ENCODE results near the gene RPN2.

Gene RPN2

GRCh38 chr20:37266940-37267666 is 88.0 kb downstream of the RPN2 start:
- DNase-seq (ENCODE audit: low read depth, low spot score) = no peak

DNA sequence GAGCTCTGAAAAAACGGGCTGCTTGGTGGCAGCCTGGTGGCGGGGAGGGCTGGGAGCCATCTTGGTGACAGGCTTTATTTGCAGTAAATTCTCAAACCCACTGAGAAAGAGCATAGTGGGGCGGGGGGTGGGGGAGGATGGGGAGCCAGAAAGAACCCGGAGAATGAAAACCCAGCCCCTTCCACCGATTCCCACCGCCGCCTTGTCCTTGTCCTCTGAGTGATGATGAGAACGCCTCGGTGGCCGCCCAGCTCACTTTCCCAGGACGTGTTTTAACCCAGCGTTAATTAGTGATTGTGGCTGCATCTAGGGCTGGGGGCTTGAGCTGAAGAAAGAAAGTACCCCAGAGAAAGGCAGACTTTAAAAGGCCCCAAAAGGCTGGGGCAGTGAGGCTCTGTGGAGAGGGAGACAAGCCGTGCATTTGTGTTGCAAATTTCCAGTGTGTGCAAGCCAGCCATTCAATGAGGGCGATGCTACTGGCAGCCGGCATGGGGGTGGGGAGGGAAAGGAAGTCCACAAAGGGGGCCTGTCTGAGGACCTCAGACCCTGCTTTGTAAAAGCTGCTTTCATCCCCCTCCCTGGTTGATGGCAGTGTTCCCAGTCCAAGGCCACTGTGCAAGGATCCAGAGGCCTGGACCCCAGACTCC is 88.7 kb downstream of the RPN2 start:
- DNase-seq (ENCODE audit: low read depth, low spot score) = no peak

DNA sequence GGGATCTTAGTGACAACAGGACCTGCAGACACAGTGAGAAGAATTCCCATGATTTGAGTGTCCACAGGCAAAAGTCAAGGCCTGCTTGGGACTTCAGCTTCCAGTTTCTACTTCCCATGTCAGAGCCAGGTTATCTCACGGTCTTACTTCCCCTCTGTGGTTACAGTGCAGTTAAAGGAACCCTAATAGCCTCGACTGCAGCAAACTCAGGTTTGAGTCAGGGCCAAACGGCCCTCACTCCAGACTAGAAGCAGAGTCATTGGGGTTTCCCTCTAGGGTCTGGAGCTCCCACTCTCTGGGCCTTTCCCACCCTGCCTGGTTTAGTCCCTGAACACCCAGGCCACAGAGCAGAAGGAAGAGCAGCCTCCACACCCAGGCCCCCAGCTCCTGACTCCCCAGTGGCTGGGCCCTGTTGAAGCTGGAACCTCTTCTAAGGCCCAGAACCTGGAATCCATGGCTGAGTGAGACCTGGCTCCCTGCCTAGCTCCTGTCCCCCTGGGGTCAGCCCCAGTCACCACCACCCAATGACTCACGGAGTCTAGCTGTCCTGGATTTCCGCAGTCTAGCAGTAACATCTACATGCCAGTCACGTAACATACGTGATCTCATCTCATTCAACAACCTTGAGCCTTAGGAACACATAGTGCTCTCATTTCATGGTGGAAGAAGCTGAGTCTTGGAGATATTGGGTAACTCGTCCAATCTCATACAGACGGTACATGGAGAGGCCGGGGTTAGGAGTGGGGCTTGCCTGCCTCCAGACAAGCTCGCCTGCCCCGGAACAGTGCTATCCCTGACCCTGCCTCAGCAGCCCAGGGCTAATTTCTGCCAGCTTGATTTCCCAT is 91.7 kb downstream of the RPN2 start:
- no peak for DNase-seq (ENCODE audit: low read depth, low spot score)

- DNase-seq (ENCODE audit: low read depth, low spot score) = no peak
These were observed 92.3 kb downstream of the RPN2 start for GRCh38 chr20:37271421-37271768.

DNA sequence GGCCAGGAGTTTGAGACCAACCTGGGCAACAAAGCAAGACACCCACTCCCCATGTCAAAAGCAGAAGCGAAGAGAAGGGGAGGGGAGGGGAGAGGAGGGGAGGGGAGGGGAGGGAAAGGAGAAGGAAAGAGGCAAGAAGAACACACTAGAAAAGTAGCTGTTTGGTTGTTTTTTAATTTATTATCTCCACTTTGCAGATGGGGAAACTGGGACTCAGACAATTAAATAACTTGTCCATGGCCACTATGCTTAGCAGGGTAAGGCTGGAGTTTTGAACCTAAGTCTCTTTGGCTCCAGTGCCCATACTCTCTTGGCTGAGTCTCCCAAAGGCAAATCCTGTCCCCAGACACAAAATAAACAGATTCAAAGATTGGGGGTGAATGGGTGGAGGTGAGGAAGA is 94.9 kb downstream of the RPN2 start:
- DNase-seq (ENCODE audit: low read depth, low spot score) = no peak

DNA sequence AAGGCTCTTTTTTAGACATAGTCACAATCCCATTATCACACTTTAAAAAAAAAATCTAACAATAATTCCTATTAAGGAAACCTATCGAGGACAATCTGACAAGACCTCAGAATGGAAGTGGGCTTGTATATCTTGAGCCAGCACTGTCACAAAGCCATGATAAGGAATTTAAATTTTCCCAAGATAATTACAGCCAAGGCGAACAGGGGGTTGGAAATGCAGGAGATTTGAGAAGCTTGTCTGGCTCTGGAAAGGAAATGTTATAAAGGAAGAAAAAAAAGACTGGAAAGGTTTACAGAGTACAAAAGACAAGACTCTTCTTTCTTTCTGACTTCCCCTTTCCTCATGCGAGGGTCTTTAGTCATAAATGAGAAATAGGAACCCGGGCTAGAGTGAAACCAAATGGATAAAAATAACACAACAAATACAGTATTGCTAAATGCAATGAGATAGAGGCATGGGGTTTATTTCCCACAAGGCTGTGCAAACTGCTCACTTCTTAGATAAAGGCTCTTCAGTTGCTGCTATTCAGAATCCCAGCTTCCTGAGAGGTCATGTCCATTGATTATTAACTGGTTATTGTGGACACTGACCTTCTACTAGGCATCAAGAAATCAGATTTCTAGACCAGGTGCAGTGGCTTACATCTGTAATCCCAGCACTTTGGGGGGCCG is 95.9 kb downstream of the RPN2 start:
- no peak for DNase-seq (ENCODE audit: low read depth, low spot score)

DNA sequence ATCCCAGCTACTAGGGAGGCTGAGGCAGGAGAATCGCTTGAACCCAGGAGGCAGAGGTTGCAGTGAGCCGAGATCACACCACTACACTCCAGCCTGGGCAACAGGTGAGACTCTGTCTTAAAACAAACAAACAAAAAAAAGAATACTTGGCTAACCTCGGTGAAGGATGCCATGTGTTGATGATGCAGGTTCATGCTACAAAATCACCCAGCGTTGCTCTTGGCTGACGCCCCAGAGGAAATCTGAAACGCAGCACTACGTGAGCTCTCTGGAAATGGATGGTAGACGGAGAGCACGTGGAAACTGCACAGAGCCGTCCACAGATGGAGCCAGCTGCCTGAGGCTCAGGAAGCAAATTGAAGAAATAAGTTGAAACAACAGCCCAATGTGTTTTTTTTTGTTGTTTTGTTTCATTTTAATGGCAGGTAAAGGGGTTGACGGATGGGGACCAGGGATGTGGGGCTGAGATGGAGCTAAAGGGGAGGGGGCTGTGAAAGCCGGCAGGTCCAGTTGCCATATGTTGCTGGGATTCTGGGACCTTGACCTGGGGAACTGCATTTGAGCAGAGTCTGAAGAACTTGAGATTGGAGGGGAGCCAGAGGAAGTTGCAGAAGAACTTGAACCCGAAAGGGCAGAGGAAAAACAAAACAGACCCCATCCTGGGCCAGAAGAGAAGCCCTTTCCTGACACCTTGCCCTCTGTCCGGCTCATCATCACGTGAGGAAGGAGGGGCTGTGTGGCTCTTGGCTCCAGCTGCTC is 97.5 kb downstream of the RPN2 start:
- DNase-seq (ENCODE audit: low read depth, low spot score) = no peak

DNA sequence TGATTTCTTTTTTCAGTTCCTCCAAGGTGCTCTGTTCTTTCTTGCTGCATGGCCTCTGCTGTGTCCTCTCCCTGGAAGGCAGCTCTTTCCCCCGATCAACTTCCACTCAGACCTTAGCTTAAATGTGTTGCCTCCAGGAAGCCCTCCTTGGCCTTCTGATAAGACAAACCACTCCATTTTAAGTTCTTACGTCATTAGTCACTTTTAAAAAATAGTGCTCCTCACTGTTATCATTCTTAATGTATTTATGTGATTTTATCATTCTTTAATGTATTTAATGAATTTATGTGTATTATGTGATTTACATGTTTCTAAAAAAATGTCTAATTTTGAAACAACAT is 98.1 kb downstream of the RPN2 start:
- DNase-seq (ENCODE audit: low read depth, low spot score) = no peak

GRCh38 chr20:37278966-37279590 is 99.9 kb downstream of the RPN2 start:
- no peak for DNase-seq (ENCODE audit: low read depth, low spot score)

DNA sequence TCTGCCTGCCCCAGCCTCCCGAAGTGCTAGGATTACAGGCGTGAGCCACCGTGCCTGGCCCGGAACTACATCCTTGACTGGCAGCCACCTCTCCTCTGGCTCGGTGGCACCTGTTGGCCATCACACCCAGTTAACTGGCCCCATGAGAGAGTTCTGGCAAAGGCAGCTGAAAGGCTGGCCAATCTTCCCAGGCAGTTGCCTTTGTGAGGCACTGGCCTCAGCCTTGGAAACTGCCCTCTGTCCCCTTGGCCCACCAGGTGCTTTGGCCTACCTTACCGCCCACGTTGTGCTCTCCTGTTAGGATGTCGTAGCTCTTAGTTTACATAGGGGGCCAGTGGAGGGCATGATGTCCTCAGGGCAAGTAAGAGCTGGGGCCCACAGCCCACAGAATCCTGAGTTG is 100.7 kb downstream of the RPN2 start:
- no peak for DNase-seq (ENCODE audit: low read depth, low spot score)

- no peak for DNase-seq (ENCODE audit: low read depth, low spot score)
These were observed 101.3 kb downstream of the RPN2 start for GRCh38 chr20:37280403-37280802.

GRCh38 chr20:37282556-37282955 is 103.4 kb downstream of the RPN2 start:
- no peak for DNase-seq (ENCODE audit: low read depth, low spot score)

DNA sequence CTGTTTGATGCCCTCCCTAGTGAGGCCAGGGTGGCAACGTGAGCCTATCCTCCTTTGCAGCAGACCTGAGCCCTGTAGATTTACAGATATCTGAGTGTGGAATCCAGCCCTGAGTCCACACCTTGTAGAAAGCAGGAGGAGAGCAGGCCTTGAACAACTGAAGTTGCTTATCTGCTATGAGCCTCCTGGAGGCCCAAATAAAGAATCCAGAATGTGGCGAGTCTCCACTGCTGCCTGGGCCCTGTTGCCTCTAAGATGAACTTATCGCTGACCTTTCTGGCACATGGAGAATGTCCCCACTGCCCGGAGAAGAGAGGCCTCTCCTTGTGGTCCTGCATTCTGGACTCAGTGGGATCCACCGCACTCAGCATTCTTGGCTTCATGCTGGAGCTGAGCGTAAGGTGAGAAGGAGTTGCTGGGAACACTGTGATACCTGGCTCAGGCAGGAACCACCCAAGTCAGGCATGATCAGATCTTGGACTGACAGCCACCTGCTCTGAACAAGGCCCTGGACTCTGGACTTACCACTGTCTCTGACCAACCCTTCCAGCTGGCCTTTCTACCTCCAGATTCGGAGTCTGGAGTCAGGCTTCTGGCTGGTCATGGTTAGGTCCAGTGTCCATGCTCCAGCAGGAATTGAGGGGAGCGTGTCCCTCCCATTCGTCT is 104.5 kb downstream of the RPN2 start:
- DNase-seq (ENCODE audit: low read depth, low spot score) = no peak

DNA sequence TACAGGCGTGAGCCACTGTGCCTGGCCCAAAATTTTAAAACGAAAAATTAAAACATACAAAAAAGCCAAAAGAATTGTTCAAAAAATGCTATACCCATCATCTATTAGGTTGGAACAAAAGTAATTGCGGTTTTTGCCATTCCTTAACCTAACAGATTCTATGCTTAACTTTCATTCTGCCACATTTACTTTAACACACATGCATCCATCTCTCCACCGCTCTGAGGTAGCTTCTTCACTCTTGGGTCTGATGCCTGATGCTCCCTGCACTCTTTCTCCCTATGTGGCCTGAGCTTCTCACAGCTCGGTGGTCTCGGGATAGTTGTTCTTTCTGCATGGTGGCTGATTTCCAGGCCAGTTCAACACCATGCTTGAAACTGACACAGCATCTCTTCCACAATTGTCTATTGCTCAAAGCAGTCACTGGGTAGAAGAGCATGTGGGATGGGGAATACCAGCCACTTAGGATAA is 105.6 kb downstream of the RPN2 start:
- DNase-seq (ENCODE audit: low read depth, low spot score) = no peak

DNA sequence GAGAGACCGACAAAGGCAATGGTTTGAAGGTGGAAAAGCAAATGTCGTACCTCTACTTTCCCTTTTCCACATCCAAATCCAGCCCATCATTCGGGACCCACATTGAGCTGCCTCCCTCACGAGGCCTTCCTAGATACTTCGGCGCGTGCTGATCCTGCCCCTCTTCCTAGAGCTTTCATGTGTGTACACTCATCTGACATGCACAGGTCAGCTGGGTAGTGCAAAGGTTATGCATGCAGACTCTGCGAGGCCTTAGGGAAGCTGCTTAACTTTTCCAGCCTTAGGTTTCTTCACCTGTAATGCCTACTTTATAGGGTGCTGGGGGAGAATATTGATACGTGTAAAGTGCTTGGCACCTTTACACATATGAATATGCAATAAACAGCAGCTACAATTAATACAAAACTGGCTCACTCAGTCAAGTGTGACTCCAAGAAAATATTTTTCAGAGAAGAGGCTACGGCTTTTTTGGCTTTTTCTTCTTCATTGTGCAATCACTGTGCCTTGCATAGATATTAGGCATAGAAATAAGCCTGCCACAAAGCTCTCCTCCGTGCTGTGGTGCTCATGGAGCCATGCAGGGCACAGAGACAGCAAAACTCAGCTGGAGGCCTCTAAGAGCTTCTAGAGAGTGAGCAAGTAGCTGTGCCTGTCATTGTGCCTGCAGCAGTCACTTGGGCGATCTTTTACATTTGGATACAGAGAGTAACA is 106.7 kb downstream of the RPN2 start:
- DNase-seq (ENCODE audit: low read depth, low spot score) = no peak

GRCh38 chr20:37288091-37288490 is 109.0 kb downstream of the RPN2 start:
- DNase-seq (ENCODE audit: low read depth, low spot score) = no peak

GRCh38 chr20:37290158-37290810 is 111.2 kb downstream of the RPN2 start:
- no peak for DNase-seq (ENCODE audit: low read depth, low spot score)
